Measurements from ENCODE around the gene UGT2A1. TPM values are rescaled to one million over a fixed set of nuclear protein-coding genes. Genes with fewer than 3 reads are reported as not detected.

UGT2A1 gene
- total RNA-seq, 4 donors from 2014 or later, result not detected

DNA sequence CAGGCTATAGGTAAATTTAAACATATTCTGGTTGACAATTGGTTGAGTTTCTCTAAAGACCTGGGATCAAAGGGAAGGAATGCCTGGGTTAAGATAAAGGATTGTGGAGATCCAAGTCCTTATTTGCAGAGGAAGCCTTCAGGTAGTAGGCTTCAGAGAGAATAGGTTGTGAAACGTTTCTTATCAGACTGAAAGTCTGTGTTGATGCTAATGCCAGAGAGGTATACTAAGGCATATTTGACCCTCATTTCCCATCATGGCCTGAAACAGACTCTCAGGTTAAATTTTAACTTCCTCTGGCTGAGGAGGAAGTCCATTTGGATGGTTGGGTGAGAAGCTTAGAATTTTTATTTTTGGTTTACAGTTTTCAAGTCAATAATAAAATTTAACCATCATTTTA lies 61.7 kb downstream of the UGT2A1 start:
- TF ChIP-seq, protein P1, sequence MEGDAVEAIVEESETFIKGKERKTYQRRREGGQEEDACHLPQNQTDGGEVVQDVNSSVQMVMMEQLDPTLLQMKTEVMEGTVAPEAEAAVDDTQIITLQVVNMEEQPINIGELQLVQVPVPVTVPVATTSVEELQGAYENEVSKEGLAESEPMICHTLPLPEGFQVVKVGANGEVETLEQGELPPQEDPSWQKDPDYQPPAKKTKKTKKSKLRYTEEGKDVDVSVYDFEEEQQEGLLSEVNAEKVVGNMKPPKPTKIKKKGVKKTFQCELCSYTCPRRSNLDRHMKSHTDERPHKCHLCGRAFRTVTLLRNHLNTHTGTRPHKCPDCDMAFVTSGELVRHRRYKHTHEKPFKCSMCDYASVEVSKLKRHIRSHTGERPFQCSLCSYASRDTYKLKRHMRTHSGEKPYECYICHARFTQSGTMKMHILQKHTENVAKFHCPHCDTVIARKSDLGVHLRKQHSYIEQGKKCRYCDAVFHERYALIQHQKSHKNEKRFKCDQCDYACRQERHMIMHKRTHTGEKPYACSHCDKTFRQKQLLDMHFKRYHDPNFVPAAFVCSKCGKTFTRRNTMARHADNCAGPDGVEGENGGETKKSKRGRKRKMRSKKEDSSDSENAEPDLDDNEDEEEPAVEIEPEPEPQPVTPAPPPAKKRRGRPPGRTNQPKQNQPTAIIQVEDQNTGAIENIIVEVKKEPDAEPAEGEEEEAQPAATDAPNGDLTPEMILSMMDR (IDR thresholded peaks at IDR 0.05), result no peak
- TF ChIP-seq POLR2A (IDR thresholded peaks at IDR 0.05), result no peak
- no peak for DNase-seq
- intact Hi-C loops (cut with DNase I), result no loop called here
- H3K27ac ChIP-seq, result no peak overlapping the region
- no peaks in the 10 kb centered on the region for H3K4me1 ChIP-seq
- H3K27me3 ChIP-seq, result no peaks in the 10 kb centered on the region
- no peaks in the 10 kb centered on the region for H3K9me3 ChIP-seq
- H3K36me3 ChIP-seq, result no peaks in the 10 kb centered on the region
- no peak overlapping the region for H3K4me3 ChIP-seq
- 6 to 29% methylated on average over 1 of the region's 1 CpG for WGBS, 2 donors

GRCh38 chr4:69589884-69590283 lies 63.2 kb downstream of the UGT2A1 start:
- WGBS, 2 donors, result 14 to 32% methylated on average over 1 of the region's 1 CpG
- DNase-seq, result no peak

DNA sequence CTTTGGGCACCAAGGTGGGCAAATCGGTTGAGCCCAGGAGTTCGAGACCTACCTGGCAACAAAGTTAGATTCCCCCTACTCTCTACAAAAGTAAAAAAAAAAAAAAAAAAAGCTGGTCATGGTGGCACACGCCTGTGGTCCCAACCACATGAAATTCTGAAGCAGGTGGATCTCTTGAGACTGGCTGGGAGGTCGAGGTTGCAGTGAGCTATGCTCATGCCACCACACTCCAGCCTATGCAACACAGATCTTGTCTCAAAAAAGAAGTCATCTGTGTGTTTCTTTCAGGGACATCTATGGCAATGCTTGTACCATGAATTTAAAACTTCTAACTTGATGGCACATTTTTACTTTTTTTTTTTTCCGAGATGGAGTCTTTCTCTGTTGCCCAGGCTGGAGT lies 68.9 kb downstream of the UGT2A1 start:
- no peak for TF ChIP-seq POLR2A (IDR thresholded peaks at IDR 0.05)
- TF ChIP-seq, protein P1 (IDR thresholded peaks at IDR 0.05), result no peak
- no peaks in the 10 kb centered on the region for H3K4me1 ChIP-seq
- intact Hi-C loops (cut with DNase I), result no loop called here
- no peak for DNase-seq
- no peak overlapping the region for H3K27ac ChIP-seq
- 64 to 69% methylated on average over 5 of the region's 5 CpGs for WGBS, 2 donors
- no peak overlapping the region for H3K4me3 ChIP-seq
- H3K9me3 ChIP-seq, result no peaks in the 10 kb centered on the region
- no peaks in the 10 kb centered on the region for H3K36me3 ChIP-seq
- H3K27me3 ChIP-seq, result no peaks in the 10 kb centered on the region

More at GRCh38 chr4:69589884-69590283, 63.2 kb downstream of the UGT2A1 start:
- Histone ChIP-seq H3K27me3 (no peaks in the 10 kb centered on the region), H3K36me3 (no peaks in the 10 kb centered on the region), H3K9me3 (no peaks in the 10 kb centered on the region), H3K27ac (no peak overlapping the region), H3K4me1 (no peaks in the 10 kb centered on the region), H3K4me3 (no peak overlapping the region)
- no peak for TF ChIP-seq POLR2A (IDR thresholded peaks at IDR 0.05)
- TF ChIP-seq, protein P1 (IDR thresholded peaks at IDR 0.05), result no peak
- intact Hi-C loops (cut with DNase I), result no loop called here

GRCh38 chr4:69583543-69583942 lies 69.5 kb downstream of the UGT2A1 start:
- H3K9me3 ChIP-seq, result no peaks in the 10 kb centered on the region
- H3K36me3 ChIP-seq, result no peaks in the 10 kb centered on the region
- TF ChIP-seq, protein P1 (IDR thresholded peaks at IDR 0.05), result no peak
- no peak for TF ChIP-seq POLR2A (IDR thresholded peaks at IDR 0.05)
- DNase-seq, result no peak
- intact Hi-C loops (cut with DNase I), result no loop called here
- 46 to 59% methylated on average over 2 of the region's 2 CpGs for WGBS, 2 donors
- no peaks in the 10 kb centered on the region for H3K4me1 ChIP-seq
- H3K4me3 ChIP-seq, result no peak overlapping the region
- H3K27ac ChIP-seq, result no peak overlapping the region
- H3K27me3 ChIP-seq, result no peaks in the 10 kb centered on the region

GRCh38 chr4:69577245-69577644 lies 75.8 kb downstream of the UGT2A1 start:
- no peaks in the 10 kb centered on the region for H3K4me1 ChIP-seq
- H3K27ac ChIP-seq, result no peak overlapping the region
- WGBS, 2 donors, result 81% methylated on average over 1 of the region's 1 CpG
- H3K9me3 ChIP-seq, result no peaks in the 10 kb centered on the region
- H3K36me3 ChIP-seq, result no peaks in the 10 kb centered on the region
- no peak overlapping the region for H3K4me3 ChIP-seq
- no peak for TF ChIP-seq POLR2A (IDR thresholded peaks at IDR 0.05)
- DNase-seq, result no peak
- no peaks in the 10 kb centered on the region for H3K27me3 ChIP-seq
- intact Hi-C loops (cut with DNase I), result no loop called here

DNA sequence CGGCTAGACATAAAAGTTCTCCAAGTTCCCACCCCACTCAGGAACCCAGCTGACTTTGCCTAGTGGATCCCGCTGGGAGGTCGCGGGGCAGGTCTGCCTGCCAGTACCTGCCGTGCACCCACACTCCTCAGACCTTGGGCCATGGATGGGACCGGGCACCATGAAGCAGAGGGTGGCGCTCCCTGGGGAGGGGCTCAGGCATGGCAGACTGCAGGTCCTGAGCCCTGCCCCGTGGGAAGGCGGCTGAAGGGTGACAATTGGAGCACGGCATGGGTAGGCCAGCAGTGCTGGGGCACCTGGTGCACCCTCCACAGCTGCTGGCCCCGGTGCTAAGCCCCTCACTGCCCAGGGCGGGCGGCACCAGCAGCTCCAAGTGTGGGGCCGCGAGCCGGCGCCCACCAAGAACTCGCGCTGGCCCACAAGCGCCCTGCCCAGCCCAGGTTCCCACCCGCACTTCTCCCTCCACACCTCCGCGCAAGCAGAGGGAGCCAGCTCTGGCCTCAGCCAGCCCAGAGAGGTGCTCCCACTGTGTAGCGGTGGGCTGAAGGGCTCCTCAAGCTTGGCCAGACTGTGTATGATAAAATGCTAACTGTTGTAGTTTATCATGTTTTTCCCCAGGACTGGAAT lies 76.7 kb downstream of the UGT2A1 start:
- no peaks in the 10 kb centered on the region for H3K9me3 ChIP-seq
- H3K27me3 ChIP-seq, result no peaks in the 10 kb centered on the region
- no peaks in the 10 kb centered on the region for H3K36me3 ChIP-seq
- no peak for DNase-seq
- no peak overlapping the region for H3K4me3 ChIP-seq
- H3K27ac ChIP-seq, result no peak overlapping the region
- no peak for TF ChIP-seq POLR2A (IDR thresholded peaks at IDR 0.05)
- TF ChIP-seq, protein P1 (IDR thresholded peaks at IDR 0.05), result no peak
- H3K4me1 ChIP-seq, result no peaks in the 10 kb centered on the region
- intact Hi-C loops (cut with DNase I), result no loop called here
- WGBS, 2 donors, result 71 to 95% methylated on average over 1 to 7 of the region's 24 CpGs
